Measurements from ENCODE around the gene MIAT. TPM values are rescaled to one million over a fixed set of nuclear protein-coding genes. Genes with fewer than 3 reads are reported as not detected.

The MIAT gene
- total and polyA plus RNA-seq, 2 donors (not counting 3 experiments of a cell fraction or from before 2014, with no cell fraction given) = 0.03 to 0.80 TPM

DNA sequence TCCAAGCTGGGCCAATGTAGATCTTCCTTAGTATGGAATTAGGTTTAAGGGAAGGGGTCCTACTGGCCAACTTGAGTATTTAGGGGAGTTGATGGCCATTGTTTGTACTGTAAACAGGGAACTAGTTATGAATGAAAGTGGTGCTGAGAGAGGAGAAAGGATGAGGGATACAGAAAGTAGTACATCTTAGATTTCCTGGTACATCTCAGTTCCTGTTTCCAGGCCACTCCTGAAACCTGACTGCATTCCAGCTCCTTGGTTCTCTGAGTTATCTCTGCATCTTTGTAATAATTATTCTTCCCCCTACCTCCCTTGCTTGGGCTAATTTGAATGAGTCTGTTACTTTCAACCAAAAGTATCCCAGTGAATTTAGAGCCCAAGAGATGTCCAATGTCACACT, 30.1 kb downstream of the MIAT start:
- Histone ChIP-seq H3K4me2 (ENCODE audit: insufficient read depth, low read length) (no peak overlapping the region), H3K9ac (replicated peaks; ENCODE audit: extremely low read depth, insufficient read depth, low read length) (no peak overlapping the region), H3K4me1 (ENCODE audit: control insufficient read depth, extremely low read depth, insufficient read depth, low read length) (peaks cover 10% of the 10 kb centered on the region), H2AFZ (ENCODE audit: low read depth, low read length) (no peak overlapping the region), H3K36me3 (ENCODE audit: control insufficient read depth in 2 of 2, extremely low read depth in 1 of 2, insufficient read depth in 2 of 2, low read length in 2 of 2) (no peaks in the 10 kb centered on the region), H3K9me3 (replicated peaks; ENCODE audit: control insufficient read depth, insufficient read depth, low read length) (no peaks in the 10 kb centered on the region), H3K9me1 (replicated peaks; ENCODE audit: control insufficient read depth, extremely low read depth, insufficient read depth, low read length) (no peaks in the 10 kb centered on the region), H4K20me1 (replicated peaks; ENCODE audit: control insufficient read depth, extremely low read depth, insufficient read depth, low read length) (no peaks in the 10 kb centered on the region), H3K27me3 (ENCODE audit: control insufficient read depth in 2 of 2, insufficient read depth in 2 of 2, low read length in 2 of 2) (no peaks in the 10 kb centered on the region), H3K27ac (ENCODE audit: insufficient read depth, low read depth, low read length) (no peak overlapping the region), H3K4me3 (replicated peaks in 1 of 3; ENCODE audit: insufficient read depth in 1 of 3, low read depth in 1 of 3, low read length in 3 of 3) (no peak overlapping the region), H3K79me2 (ENCODE audit: control insufficient read depth, insufficient read depth, low read length) (no peaks in the 10 kb centered on the region)
- DNase-seq (ENCODE audit: low read depth, low spot score) = no peak
- POLR2A ChIA-PET = no interaction called here
- no peak for FAIRE-seq
- dilution Hi-C loops (cut with MboI; ENCODE audit: extremely low pct_ligation_motif_present, low sequenced_read_pairs) (no loop called here), intact Hi-C loops (cut with micrococcal nuclease) (no loop called here)
- CTCF ChIA-PET = no interaction called here
- TF ChIP-seq POLR2A (IDR thresholded peaks at IDR 0.05; ENCODE audit: low read depth, low read length) (no peak), MYC (IDR thresholded peaks at IDR 0.05; ENCODE audit: low read depth, low read length) (no peak), EZH2 (IDR thresholded peaks at IDR 0.05; ENCODE audit: borderline replicate concordance, low read depth, low read length, severe bottlenecking) (no peak), FOS (IDR thresholded peaks at IDR 0.05; ENCODE audit: borderline replicate concordance, insufficient read depth, low read length) (no peak), JUN (IDR thresholded peaks at IDR 0.05; ENCODE audit: borderline replicate concordance, insufficient read depth, insufficient read length, low read depth) (no peak)
- BruUV-seq (replicated peaks) = no TSS peak

DNA sequence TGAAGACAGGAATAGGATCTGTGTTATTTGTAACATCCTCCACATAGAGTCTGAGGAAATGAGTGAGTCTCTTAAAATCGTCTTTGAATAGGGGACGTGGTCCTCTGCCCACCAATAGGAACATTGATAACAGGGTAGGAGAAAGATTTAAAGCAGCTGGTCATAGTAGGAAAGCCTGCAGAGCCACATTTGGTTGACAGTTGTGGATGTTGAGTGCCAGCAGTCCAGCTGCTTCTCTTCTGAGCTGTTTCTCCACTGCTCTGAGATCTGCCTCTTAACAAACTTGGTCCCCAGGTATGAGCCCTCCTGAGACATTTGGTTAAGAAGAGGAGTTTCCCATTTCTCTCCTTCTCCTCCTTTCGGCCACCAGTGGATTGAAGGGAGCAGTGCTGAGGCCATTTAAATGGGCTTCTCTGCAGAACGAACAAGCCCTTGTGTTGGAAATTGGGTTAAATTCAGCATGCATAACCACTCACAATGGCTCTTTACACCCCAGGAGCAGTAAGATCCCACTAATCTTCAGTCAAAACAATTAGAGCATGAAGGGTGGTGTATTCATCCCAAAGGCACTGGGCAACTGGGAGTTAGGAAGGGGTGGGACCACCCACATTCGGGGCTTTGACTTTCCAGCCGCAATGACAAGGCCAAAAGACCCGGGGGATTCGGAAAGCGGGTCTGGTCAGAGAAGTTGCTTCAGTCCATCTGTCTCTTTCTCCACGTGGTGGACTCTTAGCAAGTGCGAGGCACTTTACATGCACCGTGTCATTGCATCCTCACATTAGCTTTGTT, 32.3 kb downstream of the MIAT start:
- no peaks in the 10 kb centered on the region for H3K27me3 ChIP-seq (ENCODE audit: control insufficient read depth in 2 of 2, insufficient read depth in 2 of 2, low read length in 2 of 2)
- peaks cover 10% of the 10 kb centered on the region for H3K4me1 ChIP-seq (ENCODE audit: control insufficient read depth, extremely low read depth, insufficient read depth, low read length)
- no TSS peak for BruUV-seq (replicated peaks)
- H3K79me2 ChIP-seq (ENCODE audit: control insufficient read depth, insufficient read depth, low read length) = no peaks in the 10 kb centered on the region
- H3K9me3 ChIP-seq (replicated peaks; ENCODE audit: control insufficient read depth, insufficient read depth, low read length) = no peaks in the 10 kb centered on the region
- CTCF ChIA-PET = interaction anchor here (1.4 kb wide), 1 partner anchor 11 kb away, joined by 6 read pairs; no protein-coding TSS in a partner anchor
- H3K9me1 ChIP-seq (replicated peaks; ENCODE audit: control insufficient read depth, extremely low read depth, insufficient read depth, low read length) = no peaks in the 10 kb centered on the region
- intact Hi-C loops (cut with micrococcal nuclease) = no loop called here
- H3K36me3 ChIP-seq (ENCODE audit: control insufficient read depth in 2 of 2, extremely low read depth in 1 of 2, insufficient read depth in 2 of 2, low read length in 2 of 2) = no peaks in the 10 kb centered on the region
- POLR2A ChIA-PET = no interaction called here
- H3K9ac ChIP-seq (replicated peaks; ENCODE audit: extremely low read depth, insufficient read depth, low read length) = no peak overlapping the region
- no peak overlapping the region for H3K4me3 ChIP-seq (replicated peaks in 1 of 3; ENCODE audit: insufficient read depth in 1 of 3, low read depth in 1 of 3, low read length in 3 of 3)
- no peaks in the 10 kb centered on the region for H4K20me1 ChIP-seq (replicated peaks; ENCODE audit: control insufficient read depth, extremely low read depth, insufficient read depth, low read length)
- H3K4me2 ChIP-seq (ENCODE audit: insufficient read depth, low read length) = no peak overlapping the region
- H3K27ac ChIP-seq (ENCODE audit: insufficient read depth, low read depth, low read length) = no peak overlapping the region
- no peak for FAIRE-seq
- TF ChIP-seq POLR2AphosphoS5 (IDR thresholded peaks at IDR 0.05; ENCODE audit: insufficient read depth, low read depth, low read length) (no peak), EZH2 (IDR thresholded peaks at IDR 0.05; ENCODE audit: borderline replicate concordance, low read depth, low read length, severe bottlenecking) (no peak)
- TF ChIP-seq, protein P1, sequence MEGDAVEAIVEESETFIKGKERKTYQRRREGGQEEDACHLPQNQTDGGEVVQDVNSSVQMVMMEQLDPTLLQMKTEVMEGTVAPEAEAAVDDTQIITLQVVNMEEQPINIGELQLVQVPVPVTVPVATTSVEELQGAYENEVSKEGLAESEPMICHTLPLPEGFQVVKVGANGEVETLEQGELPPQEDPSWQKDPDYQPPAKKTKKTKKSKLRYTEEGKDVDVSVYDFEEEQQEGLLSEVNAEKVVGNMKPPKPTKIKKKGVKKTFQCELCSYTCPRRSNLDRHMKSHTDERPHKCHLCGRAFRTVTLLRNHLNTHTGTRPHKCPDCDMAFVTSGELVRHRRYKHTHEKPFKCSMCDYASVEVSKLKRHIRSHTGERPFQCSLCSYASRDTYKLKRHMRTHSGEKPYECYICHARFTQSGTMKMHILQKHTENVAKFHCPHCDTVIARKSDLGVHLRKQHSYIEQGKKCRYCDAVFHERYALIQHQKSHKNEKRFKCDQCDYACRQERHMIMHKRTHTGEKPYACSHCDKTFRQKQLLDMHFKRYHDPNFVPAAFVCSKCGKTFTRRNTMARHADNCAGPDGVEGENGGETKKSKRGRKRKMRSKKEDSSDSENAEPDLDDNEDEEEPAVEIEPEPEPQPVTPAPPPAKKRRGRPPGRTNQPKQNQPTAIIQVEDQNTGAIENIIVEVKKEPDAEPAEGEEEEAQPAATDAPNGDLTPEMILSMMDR (IDR thresholded peaks at IDR 0.05; ENCODE audit: extremely low read depth in 1 of 2, insufficient read depth in 1 of 2, low read depth in 1 of 2, low read length in 2 of 2) = no peak
- H2AFZ ChIP-seq (ENCODE audit: low read depth, low read length) = no peak overlapping the region
- DNase-seq (ENCODE audit: low read depth, low spot score) = no peak
- dilution Hi-C loops (cut with MboI; ENCODE audit: extremely low pct_ligation_motif_present, low sequenced_read_pairs) = no loop called here
